ENCODE results near the gene RUNX1. TPM values are rescaled to one million over a fixed set of nuclear protein-coding genes. Genes with fewer than 3 reads are reported as not detected.

The RUNX1 gene
- total RNA-seq, 1 donor from 2014 or later = 22.1 TPM

- no peak for DNase-seq
Observed at GRCh38 chr21:34892209-34892608, 156.9 kb downstream of the RUNX1 start.

GRCh38 chr21:34891613-34891943, 157.5 kb downstream of the RUNX1 start:
- DNase-seq = no peak

- DNase-seq = no peak
Observed at GRCh38 chr21:34890724-34891612, 158.1 kb downstream of the RUNX1 start.

GRCh38 chr21:34890470-34890723, 158.7 kb downstream of the RUNX1 start:
- no peak for DNase-seq

- DNase-seq = peak; percentile 72
Observed at GRCh38 chr21:34889676-34890469, 159.2 kb downstream of the RUNX1 start.

- no peak for DNase-seq
Observed at GRCh38 chr21:34889320-34889675, 159.8 kb downstream of the RUNX1 start.

GRCh38 chr21:34888569-34889319, 160.4 kb downstream of the RUNX1 start:
- peak; percentile 82 for DNase-seq

- DNase-seq = peak; percentile 42
Observed at GRCh38 chr21:34887725-34888568, 161.2 kb downstream of the RUNX1 start.

GRCh38 chr21:34887105-34887442, 162.0 kb downstream of the RUNX1 start:
- DNase-seq = no peak

- no peak for DNase-seq
Observed at GRCh38 chr21:34886240-34887104, 162.6 kb downstream of the RUNX1 start.

- no peak for DNase-seq
Observed at GRCh38 chr21:34885626-34886239, 163.4 kb downstream of the RUNX1 start.

- no peak for DNase-seq
Observed at GRCh38 chr21:34885125-34885524, 164.0 kb downstream of the RUNX1 start.

GRCh38 chr21:34884346-34884929, 164.7 kb downstream of the RUNX1 start:
- no peak for DNase-seq

GRCh38 chr21:34883491-34884271, 165.4 kb downstream of the RUNX1 start:
- no peak for DNase-seq

- no peak for DNase-seq
Observed at GRCh38 chr21:34882719-34883131, 166.4 kb downstream of the RUNX1 start.

- no peak for DNase-seq
Observed at GRCh38 chr21:34881839-34882371, 167.2 kb downstream of the RUNX1 start.

GRCh38 chr21:34881421-34881820, 167.7 kb downstream of the RUNX1 start:
- no peak for DNase-seq

- DNase-seq = no peak
Observed at GRCh38 chr21:34880401-34880800, 168.7 kb downstream of the RUNX1 start.

GRCh38 chr21:34878940-34879339, 170.2 kb downstream of the RUNX1 start:
- no peak for DNase-seq
